ENCODE data around the gene SMYD4.

Gene SMYD4

DNA sequence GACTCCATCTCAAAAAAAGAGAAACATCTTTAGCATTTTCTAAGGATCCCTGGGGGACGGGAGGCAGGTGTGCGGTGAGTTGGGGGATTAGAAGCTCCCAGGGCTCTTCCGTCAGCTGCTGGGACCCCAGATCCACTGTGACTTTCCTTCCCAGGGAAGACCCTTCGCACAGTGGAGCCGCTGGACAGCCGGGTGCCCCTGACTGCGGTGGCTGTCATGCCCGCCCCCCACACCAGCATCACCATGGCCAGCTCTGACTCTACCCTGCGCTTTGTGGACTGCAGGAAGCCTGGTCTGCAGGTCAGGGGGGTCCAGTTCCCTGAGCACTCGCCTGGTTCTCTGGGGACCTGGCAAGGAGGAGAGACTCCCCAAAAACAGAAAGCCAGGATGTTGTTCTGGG, 94.3 kb downstream of the SMYD4 start:
- DNase-seq (ENCODE audit: low read depth in 1 of 2, low spot score in 1 of 2): no peak

- no peak for DNase-seq (ENCODE audit: low read depth in 1 of 2, low spot score in 1 of 2)
Observed at GRCh38 chr17:1733759-1734158, 95.9 kb downstream of the SMYD4 start.

DNA sequence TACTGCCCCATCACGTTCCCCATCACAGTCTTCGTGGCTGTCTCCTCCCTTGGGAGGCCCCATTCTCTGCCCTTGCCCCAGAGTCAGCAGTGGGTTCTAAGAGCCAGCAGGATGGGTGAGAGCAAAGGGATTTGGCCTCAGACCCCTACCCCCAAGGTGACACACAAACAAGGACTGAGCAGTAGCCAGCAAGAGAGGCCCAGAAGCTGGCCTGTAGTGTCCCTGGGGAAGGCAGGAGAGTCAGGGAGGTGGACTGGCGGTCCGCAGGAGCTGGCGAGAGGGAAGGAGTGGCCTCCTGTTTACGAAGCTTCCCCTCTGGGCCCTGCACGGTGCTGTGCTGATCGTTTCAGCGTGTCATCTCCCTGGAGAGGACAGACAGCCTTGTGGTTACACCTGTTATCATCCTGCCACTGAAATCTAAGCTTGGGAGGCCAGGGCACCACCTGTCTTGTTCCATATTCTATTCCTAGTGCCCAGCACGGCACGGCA, 96.8 kb downstream of the SMYD4 start:
- no peak for DNase-seq (ENCODE audit: low read depth in 1 of 2, low spot score in 1 of 2)

GRCh38 chr17:1732241-1732832, 97.4 kb downstream of the SMYD4 start:
- DNase-seq (ENCODE audit: low read depth in 1 of 2, low spot score in 1 of 2): no peak

- DNase-seq (ENCODE audit: low read depth in 1 of 2, low spot score in 1 of 2): no peak
Observed at GRCh38 chr17:1731194-1731506, 98.6 kb downstream of the SMYD4 start.

- no peak for DNase-seq (ENCODE audit: low read depth in 1 of 2, low spot score in 1 of 2)
Observed at GRCh38 chr17:1730326-1731193, 99.1 kb downstream of the SMYD4 start.

DNA sequence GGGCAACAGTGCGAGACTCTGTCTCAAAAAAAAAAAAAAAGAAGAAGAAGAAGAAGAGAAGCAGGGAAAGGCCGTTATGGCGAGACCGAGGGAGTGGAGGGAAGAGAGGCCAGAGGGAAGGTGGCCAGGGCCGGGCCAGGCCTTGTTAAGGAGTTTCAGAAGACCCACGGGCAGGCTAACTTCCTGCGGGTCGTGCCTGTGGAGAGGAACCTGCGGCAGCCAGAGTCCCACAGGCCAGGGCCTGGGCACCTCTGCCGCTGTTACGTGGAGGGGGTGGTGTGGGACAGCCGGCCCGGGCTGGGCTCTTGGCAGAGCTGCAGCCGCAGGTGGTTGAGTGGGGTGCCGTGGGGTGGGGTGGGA, 99.8 kb downstream of the SMYD4 start:
- no peak for DNase-seq (ENCODE audit: low read depth in 1 of 2, low spot score in 1 of 2)
